ENCODE measurements around the gene MMAA. TPM values are rescaled to one million over a fixed set of nuclear protein-coding genes. Genes with fewer than 3 reads are reported as not detected.

Gene MMAA
- total and polyA plus RNA-seq, 4 donors: 4.8 to 18.9 (median 15.3) TPM

DNA sequence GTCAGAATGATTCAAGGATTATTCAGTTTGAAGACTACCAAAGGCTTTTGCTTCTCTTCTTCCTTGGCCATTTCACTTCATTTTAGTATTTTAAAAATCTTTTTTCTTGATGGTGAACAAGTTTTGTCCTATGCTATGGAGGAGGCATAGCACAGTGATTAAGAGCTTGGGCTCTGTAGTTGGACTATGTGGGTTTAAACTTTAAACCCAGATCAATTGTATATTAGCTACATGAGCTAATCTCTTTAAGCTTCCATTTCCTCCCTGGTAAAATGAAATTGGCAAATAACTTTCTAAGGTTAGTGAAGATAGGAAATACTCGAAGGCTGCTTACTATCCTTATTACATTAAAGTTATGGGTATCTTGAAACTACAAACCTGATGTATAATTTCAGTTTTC is 37.0 kb downstream of the MMAA start:
- H3K27ac ChIP-seq (ENCODE audit: low read depth in 1 of 2, low read length in 2 of 2): no peak overlapping the region
- H3K4me3 ChIP-seq (ENCODE audit: low read depth in 1 of 3, low read length in 3 of 3): no peak overlapping the region
- peaks cover 5 to 53% (median 45%) of the 10 kb centered on the region in 4 donors for H3K36me3 ChIP-seq (ENCODE audit: control insufficient read depth in 4 of 4, insufficient read depth in 3 of 4, low read depth in 1 of 4, low read length in 3 of 4)
- 88% methylated on average over 1 of the region's 1 CpG for WGBS
- TF ChIP-seq, protein P1, sequence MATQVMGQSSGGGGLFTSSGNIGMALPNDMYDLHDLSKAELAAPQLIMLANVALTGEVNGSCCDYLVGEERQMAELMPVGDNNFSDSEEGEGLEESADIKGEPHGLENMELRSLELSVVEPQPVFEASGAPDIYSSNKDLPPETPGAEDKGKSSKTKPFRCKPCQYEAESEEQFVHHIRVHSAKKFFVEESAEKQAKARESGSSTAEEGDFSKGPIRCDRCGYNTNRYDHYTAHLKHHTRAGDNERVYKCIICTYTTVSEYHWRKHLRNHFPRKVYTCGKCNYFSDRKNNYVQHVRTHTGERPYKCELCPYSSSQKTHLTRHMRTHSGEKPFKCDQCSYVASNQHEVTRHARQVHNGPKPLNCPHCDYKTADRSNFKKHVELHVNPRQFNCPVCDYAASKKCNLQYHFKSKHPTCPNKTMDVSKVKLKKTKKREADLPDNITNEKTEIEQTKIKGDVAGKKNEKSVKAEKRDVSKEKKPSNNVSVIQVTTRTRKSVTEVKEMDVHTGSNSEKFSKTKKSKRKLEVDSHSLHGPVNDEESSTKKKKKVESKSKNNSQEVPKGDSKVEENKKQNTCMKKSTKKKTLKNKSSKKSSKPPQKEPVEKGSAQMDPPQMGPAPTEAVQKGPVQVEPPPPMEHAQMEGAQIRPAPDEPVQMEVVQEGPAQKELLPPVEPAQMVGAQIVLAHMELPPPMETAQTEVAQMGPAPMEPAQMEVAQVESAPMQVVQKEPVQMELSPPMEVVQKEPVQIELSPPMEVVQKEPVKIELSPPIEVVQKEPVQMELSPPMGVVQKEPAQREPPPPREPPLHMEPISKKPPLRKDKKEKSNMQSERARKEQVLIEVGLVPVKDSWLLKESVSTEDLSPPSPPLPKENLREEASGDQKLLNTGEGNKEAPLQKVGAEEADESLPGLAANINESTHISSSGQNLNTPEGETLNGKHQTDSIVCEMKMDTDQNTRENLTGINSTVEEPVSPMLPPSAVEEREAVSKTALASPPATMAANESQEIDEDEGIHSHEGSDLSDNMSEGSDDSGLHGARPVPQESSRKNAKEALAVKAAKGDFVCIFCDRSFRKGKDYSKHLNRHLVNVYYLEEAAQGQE (IDR thresholded peaks at IDR 0.05): no peak
- TF ChIP-seq HNF4A (conservative IDR thresholded peaks at IDR 0.05): peak in 1 of 2 donors; percentile 7
- H3K9ac ChIP-seq (ENCODE audit: low read depth in 1 of 2, low read length in 2 of 2): no peak overlapping the region
- H3K27me3 ChIP-seq (ENCODE audit: control insufficient read depth in 4 of 4, insufficient read depth in 4 of 4, low read length in 3 of 4): no peaks in the 10 kb centered on the region
- peaks cover 0 to 1% (median 0%) of the 10 kb centered on the region in 4 donors for H3K4me1 ChIP-seq (ENCODE audit: control insufficient read depth in 4 of 4, insufficient read depth in 4 of 4, low read length in 3 of 4)
- no peaks in the 10 kb centered on the region for H3K9me3 ChIP-seq (ENCODE audit: control insufficient read depth in 4 of 4, low read length in 3 of 4)
- no peak for DNase-seq (ENCODE audit: low spot score)

DNA sequence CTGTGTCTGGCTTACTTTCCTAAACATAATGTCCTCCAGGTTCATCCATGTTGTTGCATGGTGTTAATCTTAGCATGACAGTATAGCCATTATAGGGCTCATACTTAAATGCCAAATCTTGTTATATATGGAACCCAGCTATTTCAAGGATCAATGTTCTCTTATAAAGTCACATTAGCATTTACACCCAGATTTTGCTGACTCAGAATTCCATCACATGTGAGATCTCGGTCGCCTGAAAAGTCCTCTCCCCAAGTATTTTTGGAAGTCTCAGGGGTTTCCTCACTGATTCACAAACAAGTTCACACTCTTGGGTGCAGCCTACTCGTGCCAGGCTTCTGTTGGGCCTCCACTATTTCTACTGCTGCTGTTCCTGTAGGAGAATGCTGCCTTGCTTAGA is 40.9 kb downstream of the MMAA start:
- Histone ChIP-seq H3K9me3 (ENCODE audit: control insufficient read depth in 4 of 4, low read length in 3 of 4) (no peaks in the 10 kb centered on the region), H3K9ac (ENCODE audit: low read depth in 1 of 2, low read length in 2 of 2) (no peak overlapping the region), H3K27ac (ENCODE audit: low read depth in 1 of 2, low read length in 2 of 2) (no peak overlapping the region), H3K4me1 (ENCODE audit: control insufficient read depth in 4 of 4, insufficient read depth in 4 of 4, low read length in 3 of 4) (peaks cover 0 to 14% (median 3%) of the 10 kb centered on the region in 4 donors), H3K36me3 (ENCODE audit: control insufficient read depth in 4 of 4, insufficient read depth in 3 of 4, low read depth in 1 of 4, low read length in 3 of 4) (peaks cover 2 to 32% (median 29%) of the 10 kb centered on the region in 4 donors), H3K4me3 (ENCODE audit: low read depth in 1 of 3, low read length in 3 of 3) (no peak overlapping the region), H3K27me3 (ENCODE audit: control insufficient read depth in 4 of 4, insufficient read depth in 4 of 4, low read length in 3 of 4) (no peaks in the 10 kb centered on the region)
- TF ChIP-seq RAD21 (IDR thresholded peaks at IDR 0.05) (no peak), SP1 (IDR thresholded peaks at IDR 0.05) (no peak), EGR1 (IDR thresholded peaks at IDR 0.05; ENCODE audit: low read depth in 2 of 2) (no peak)
- TF ChIP-seq, protein P1 (IDR thresholded peaks at IDR 0.05): no peak
- TF ChIP-seq, protein P2, sequence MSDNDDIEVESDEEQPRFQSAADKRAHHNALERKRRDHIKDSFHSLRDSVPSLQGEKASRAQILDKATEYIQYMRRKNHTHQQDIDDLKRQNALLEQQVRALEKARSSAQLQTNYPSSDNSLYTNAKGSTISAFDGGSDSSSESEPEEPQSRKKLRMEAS (IDR thresholded peaks at IDR 0.05): no peak
- no peak for DNase-seq (ENCODE audit: low spot score)
- 97% methylated on average over 3 of the region's 3 CpGs for WGBS

DNA sequence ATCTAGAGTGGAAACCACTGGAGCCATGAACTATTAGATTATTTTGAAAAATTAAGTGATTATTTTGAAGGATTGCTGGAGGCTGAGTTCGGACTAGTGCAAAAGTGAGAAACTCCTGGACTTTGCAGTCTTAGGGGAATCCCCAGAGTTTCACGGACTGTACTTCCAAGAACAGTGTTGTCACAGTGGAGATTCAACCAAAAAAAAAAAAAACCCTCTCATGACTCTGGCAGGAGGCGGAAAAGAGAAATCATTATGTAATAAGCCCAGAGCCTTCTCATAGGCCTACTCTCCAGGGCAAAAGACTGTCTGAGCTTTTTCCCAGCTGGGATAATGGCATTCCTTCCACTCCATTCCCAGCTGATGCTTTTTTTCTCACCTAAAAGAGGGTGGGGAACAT is 44.0 kb downstream of the MMAA start:
- TF ChIP-seq YY1 (IDR thresholded peaks at IDR 0.05): no peak
- TF ChIP-seq HNF4A (conservative IDR thresholded peaks at IDR 0.05): peak in 1 of 2 donors; percentile 22
- TF ChIP-seq FOXA1 (IDR thresholded peaks at IDR 0.05): no peak
- no peak for TF ChIP-seq HNF4G (IDR thresholded peaks at IDR 0.05)
- TF ChIP-seq, protein P1 (IDR thresholded peaks at IDR 0.05): no peak
- TF ChIP-seq NR2F2 (IDR thresholded peaks at IDR 0.05): no peak
- peaks cover 0 to 11% (median 6%) of the 10 kb centered on the region in 4 donors for H3K36me3 ChIP-seq (ENCODE audit: control insufficient read depth in 4 of 4, insufficient read depth in 3 of 4, low read depth in 1 of 4, low read length in 3 of 4)

More for the DNA sequence above, 44.0 kb downstream of the MMAA start:
- Histone ChIP-seq H3K4me3 (ENCODE audit: low read depth in 1 of 3, low read length in 3 of 3) (no peak overlapping the region), H3K9me3 (ENCODE audit: control insufficient read depth in 4 of 4, low read length in 3 of 4) (peaks cover 0 to 3% (median 0%) of the 10 kb centered on the region in 4 donors), H3K27me3 (ENCODE audit: control insufficient read depth in 4 of 4, insufficient read depth in 4 of 4, low read length in 3 of 4) (no peaks in the 10 kb centered on the region), H3K9ac (ENCODE audit: low read depth in 1 of 2, low read length in 2 of 2) (no peak overlapping the region), H3K27ac (ENCODE audit: low read depth in 1 of 2, low read length in 2 of 2) (no peak overlapping the region), H3K4me1 (ENCODE audit: control insufficient read depth in 4 of 4, insufficient read depth in 4 of 4, low read length in 3 of 4) (peaks cover 0 to 14% (median 2%) of the 10 kb centered on the region in 4 donors)
- no peak for DNase-seq (ENCODE audit: low spot score)
- WGBS: 49% methylated on average over 3 of the region's 3 CpGs

All from liver (tissue), 9 donors.